HCT116 (cell line): ENCODE measurements around the gene DDHD1. TPM values are rescaled to one million over a fixed set of nuclear protein-coding genes. Genes with fewer than 3 reads are reported as not detected.

ENCODE experiments used
- ATAC-seq: fragments of 200-7000 bp; cut with Tn5 transposase; 2 replicates; pipeline ENCODE4 v1.9.1; 2020; ENCODE audit warnings: mild to moderate bottlenecking, moderate library complexity
- BruUV-seq: library from RNA; stranded (reverse); fragments of 400-500 nt; replicated peaks from 2 replicates; lab custom pipeline; 2021; lab: Mats Ljungman, UMichigan
- CTCF ChIA-PET: fragments of 300-600 bp; sonication (Branson Sonifier 250); formaldehyde crosslinking; loops from one replicate; lab custom pipeline; 2021; ENCODE audit warnings: antibody characterized with exemption; lab: Charles Lee
- POLR2A ChIA-PET: fragments of 300-600, 350-600 bp; sonication (Branson Sonifier 250); formaldehyde crosslinking; loops from one replicate; lab custom pipeline; 2021; ENCODE audit warnings: antibody characterized with exemption; lab: Charles Lee
- RAD21 ChIA-PET, 2 experiments: fragments of 300-600 bp; sonication (Branson Sonifier 250); formaldehyde crosslinking; loops; one replicate each; lab custom pipeline; 2023; ENCODE audit warnings: low total read pairs in 2 of 2; ENCODE audit not compliant: uncharacterized antibody in 2 of 2, unreplicated experiment in 2 of 2, low non-redundant PET in 1 of 2; lab: Charles Lee
- DNase-seq: peaks from one replicate; pipeline ENCODE4 v3.0.0-alpha.2; 2010; ENCODE audit warnings: low read depth, low spot score
- H2AFZ ChIP-seq: fragments of 200-600 bp; shearing (Covaris generic), sonication (generic); 2 replicates; pipeline ENCODE4 v1.6.1; 2017; ENCODE audit warnings: low read depth, mixed run types, mixed read lengths, antibody characterized with exemption, low read length; ENCODE audit not compliant: poor library complexity, severe bottlenecking
- H3K27ac ChIP-seq: 2 replicates; pipeline ENCODE4 v1.5.1; 2012; ENCODE audit warnings: low read depth, low read length
- H3K27me3 ChIP-seq: fragments of 200-600 bp; sonication (generic); 2 replicates; pipeline ENCODE4 v1.6.1; 2016; ENCODE audit warnings: mixed run types, low read length, mixed read lengths; ENCODE audit not compliant: insufficient read depth
- H3K36me3 ChIP-seq, 2 experiments: fragments of 200-500 bp in 1 of 2; fragments of 200-600 bp in 1 of 2; sonication (Bioruptor generic) in 1 of 2; sonication (generic) in 1 of 2; 2 replicates each; pipeline versions ENCODE4 v1.5.1 to v1.6.1; 2014 to 2016; ENCODE audit warnings: low read length in 2 of 2, inconsistent platforms in 1 of 2, mixed read lengths in 1 of 2, mixed run types in 1 of 2; ENCODE audit not compliant: insufficient read depth in 2 of 2, control insufficient read depth in 1 of 2
- H3K4me1 ChIP-seq, 2 experiments: fragments of 200-600 bp in 1 of 2; sonication (generic) in 1 of 2; 2 replicates each; pipeline versions ENCODE4 v1.5.1 to v1.6.1; 2012 to 2017; ENCODE audit warnings: low read length in 2 of 2, inconsistent platforms in 1 of 2, mild to moderate bottlenecking in 1 of 2, mixed read lengths in 1 of 2, mixed run types in 1 of 2, moderate library complexity in 1 of 2; ENCODE audit not compliant: insufficient read depth in 2 of 2, control insufficient read depth in 1 of 2
- H3K4me2 ChIP-seq: fragments of 200-600 bp; sonication (generic); 2 replicates; pipeline ENCODE4 v1.6.1; 2017; ENCODE audit warnings: mixed run types, low read length, mixed read lengths
- H3K4me3 ChIP-seq, 2 experiments: fragments of 200-600 bp in 1 of 2; sonication (generic) in 1 of 2; replicated peaks in 1 of 2; 2 replicates each; pipeline ENCODE4 v1.5.1; 2011 to 2016; ENCODE audit warnings: low read length in 2 of 2, control low read depth in 1 of 2, low read depth in 1 of 2, mild to moderate bottlenecking in 1 of 2, mixed read lengths in 1 of 2, mixed run types in 1 of 2
- H3K79me2 ChIP-seq: fragments of 200-600 bp; sonication (generic); 2 replicates; pipeline ENCODE4 v1.6.1; 2017; ENCODE audit warnings: mild to moderate bottlenecking, mixed run types, low read length, moderate library complexity, mixed read lengths; ENCODE audit not compliant: insufficient read depth
- H3K9ac ChIP-seq: fragments of 200-600 bp; sonication (generic); 2 replicates; pipeline ENCODE4 v1.6.1; 2016; ENCODE audit warnings: low read length, mixed read lengths
- H3K9me2 ChIP-seq: fragments of 200-600 bp; sonication (generic), shearing (Covaris generic); 2 replicates; pipeline ENCODE4 v1.6.1; 2017; ENCODE audit warnings: mixed run types, mild to moderate bottlenecking, moderate library complexity; ENCODE audit not compliant: insufficient read depth
- H3K9me3 ChIP-seq, 2 experiments: fragments of 200-500 bp in 1 of 2; fragments of 200-600 bp in 1 of 2; sonication (Bioruptor generic) in 1 of 2; sonication (generic) in 1 of 2; 2 replicates each; pipeline ENCODE4 v1.6.1; 2014 to 2017; ENCODE audit warnings: low read length in 2 of 2, mixed read lengths in 2 of 2, inconsistent platforms in 1 of 2, low read depth in 1 of 2, mild to moderate bottlenecking in 1 of 2, mixed run types in 1 of 2, moderate library complexity in 1 of 2; ENCODE audit not compliant: control insufficient read depth in 1 of 2, insufficient read depth in 1 of 2
- H4K20me1 ChIP-seq: fragments of 200-600 bp; sonication (generic), shearing (Covaris generic); 2 replicates; pipeline ENCODE4 v1.6.1; 2017; ENCODE audit warnings: mixed run types, mild to moderate bottlenecking, moderate library complexity; ENCODE audit not compliant: insufficient read depth
- ATF3 ChIP-seq: IDR thresholded peaks from 2 replicates; pipeline ENCODE4 v1.6.1; 2012
- CTCF ChIP-seq, 3 experiments: fragments of 200-600 bp in 1 of 3; sonication (generic) in 1 of 3; IDR thresholded peaks in 2 of 3; conservative IDR thresholded peaks in 1 of 3; 2 replicates each; pipeline ENCODE4 v1.5.1; 2012 to 2017; ENCODE audit warnings: low read depth in 2 of 3, low read length in 2 of 3, antibody characterized with exemption in 1 of 3, borderline replicate concordance in 1 of 3, control low read depth in 1 of 3, mild to moderate bottlenecking in 1 of 3, mixed read lengths in 1 of 3, mixed run types in 1 of 3, moderate library complexity in 1 of 3; ENCODE audit not compliant: insufficient read depth in 1 of 3
- EGR1 ChIP-seq: IDR thresholded peaks from 2 replicates; pipeline ENCODE4 v1.6.1; 2012; ENCODE audit warnings: low read depth
- EZH2 ChIP-seq: fragments of 200-600 bp; sonication (generic); IDR thresholded peaks from 2 replicates; pipeline ENCODE4 v1.6.1; 2017; ENCODE audit warnings: antibody characterized with exemption, mixed run types
- EZH2phosphoT487 ChIP-seq: fragments of 200-600 bp; IDR thresholded peaks from 2 replicates; pipeline ENCODE4 v1.6.1; 2018; ENCODE audit warnings: antibody characterized with exemption, borderline replicate concordance
- JUND ChIP-seq: IDR thresholded peaks from 2 replicates; pipeline ENCODE4 v1.6.1; 2012
- MAX ChIP-seq: IDR thresholded peaks from 2 replicates; pipeline ENCODE4 v1.6.1; 2012
- POLR2A ChIP-seq: IDR thresholded peaks from 2 replicates; pipeline ENCODE4 v1.7.0; 2011; ENCODE audit warnings: borderline replicate concordance; ENCODE audit not compliant: insufficient read depth, insufficient read length; ENCODE audit errors: extremely low read depth
- POLR2AphosphoS5 ChIP-seq: IDR thresholded peaks from 2 replicates; pipeline ENCODE4 v1.6.1; 2011; ENCODE audit warnings: mild to moderate bottlenecking, low read depth, low read length, moderate library complexity
- RAD21 ChIP-seq: IDR thresholded peaks from 2 replicates; pipeline ENCODE4 v1.6.1; 2012; ENCODE audit warnings: low read depth, mild to moderate bottlenecking
- SIN3A ChIP-seq: IDR thresholded peaks from 2 replicates; pipeline ENCODE4 v1.6.1; 2012; ENCODE audit warnings: low read depth
- SP1 ChIP-seq: IDR thresholded peaks from 2 replicates; pipeline ENCODE4 v1.6.1; 2012; ENCODE audit warnings: low read depth
- TCF7L2 ChIP-seq: IDR thresholded peaks from 2 replicates; pipeline ENCODE4 v1.7.0; 2011; ENCODE audit warnings: borderline replicate concordance, inconsistent platforms; ENCODE audit not compliant: insufficient read depth, insufficient read length; ENCODE audit errors: extremely low read depth
- YY1 ChIP-seq: IDR thresholded peaks from 2 replicates; pipeline ENCODE4 v1.6.1; 2011; ENCODE audit warnings: low read length, low read depth, moderate library complexity, mild to moderate bottlenecking; ENCODE audit not compliant: insufficient replicate concordance; ENCODE audit errors: extremely low read depth
- ZFX ChIP-seq: fragments of 450-650 bp; IDR thresholded peaks from 2 replicates; pipeline ENCODE4 v1.6.1; 2017
- ZNF274 ChIP-seq: fragments of 200-500 bp; sonication (Bioruptor generic); IDR thresholded peaks from 2 replicates; pipeline ENCODE4 v1.6.1; 2014; ENCODE audit warnings: mild to moderate bottlenecking, low read depth, low read length, inconsistent platforms
- intact Hi-C: fragments of 100-400 bp; cut with micrococcal nuclease; formaldehyde crosslinking; loops from 2 replicates; pipeline ENCODE4 v1.10.0; 2022
- total RNA-seq: library from RNA; stranded (reverse); gene quantifications from one replicate; pipeline ENCODE4 v1.2.1, GENCODE V29; 2021; ENCODE audit not compliant: unreplicated experiment

The DDHD1 gene
- total RNA-seq, 1 experiment from 2014 or later: 26.9 TPM

- ChIA-PET POLR2A (no interaction called here), CTCF (no interaction called here), RAD21 (no interaction called here)
- H3K9me2 ChIP-seq: no peaks in the 10 kb centered on the region
- no peaks in the 10 kb centered on the region for H3K27me3 ChIP-seq
- H3K27ac ChIP-seq: no peak overlapping the region
- ATAC-seq (no peak), DNase-seq (no peak)
- peak overlapping the region; percentile 23 for H3K4me2 ChIP-seq
- intact Hi-C loops: no loop called here
- no peak overlapping the region for H3K4me3 ChIP-seq
- no peaks in the 10 kb centered on the region; the same call in 1 of the 2 replicates for H4K20me1 ChIP-seq
- no peak overlapping the region for H3K9ac ChIP-seq
- H3K4me1 ChIP-seq: peaks cover 8 to 16% of the 10 kb centered on the region in 2 experiments
- TF ChIP-seq ATF3 (no peak), ZNF274 (no peak), JUND (no peak)
- no peak overlapping the region for H2AFZ ChIP-seq
- H3K79me2 ChIP-seq: no peaks in the 10 kb centered on the region
- no peaks in the 10 kb centered on the region for H3K9me3 ChIP-seq
- no TSS peak for BruUV-seq
- peaks cover 6 to 12% of the 10 kb centered on the region in 2 experiments; a peak in 3 of 4 replicates for H3K36me3 ChIP-seq
Observed at GRCh38 chr14:53032838-53033390, 120.2 kb downstream of the DDHD1 start.

- DNase-seq: peak; percentile 40
- Histone ChIP-seq H3K4me3 (no peak overlapping the region), H3K9ac (no peak overlapping the region), H3K27ac (no peak overlapping the region), H4K20me1 (no peaks in the 10 kb centered on the region; the same call in 1 of the 2 replicates), H3K9me3 (no peaks in the 10 kb centered on the region), H3K4me2 (peak overlapping the region; percentile 23), H3K27me3 (no peaks in the 10 kb centered on the region), H3K9me2 (no peaks in the 10 kb centered on the region), H2AFZ (no peak overlapping the region), H3K79me2 (no peaks in the 10 kb centered on the region), H3K36me3 (peaks cover 5% of the 10 kb centered on the region in 2 experiments; a peak in 2 of 4 replicates), H3K4me1 (peaks cover 8 to 16% of the 10 kb centered on the region in 2 experiments)
- BruUV-seq: no TSS peak
- CTCF ChIA-PET: no interaction called here
- RAD21 ChIA-PET: no interaction called here
- peak; percentile 76 for ATAC-seq
- intact Hi-C loops: no loop called here
- POLR2A ChIA-PET: no interaction called here
- TF ChIP-seq YY1 (no peak), EZH2 (no peak), TCF7L2 (no peak), ZNF274 (no peak), EGR1 (no peak), RAD21 (no peak), POLR2A (no peak), MAX (no peak), JUND (0 out of 2 replicates have a peak, but pooled peaks have one; percentile 13), POLR2AphosphoS5 (no peak), SP1 (peak; percentile 27; the same call in 1 of the 2 replicates), ATF3 (no peak), EZH2phosphoT487 (no peak), CTCF (IDR thresholded peaks at IDR 0.05 in 2 of 3, conservative IDR thresholded peaks at IDR 0.05 in 1 of 3; ENCODE audit: borderline replicate concordance in 1 of 3, insufficient read depth in 1 of 3, low read depth in 2 of 3, low read length in 2 of 3) (no peak), ZFX (no peak), SIN3A (no peak)
Observed at GRCh38 chr14:53032161-53032803, 120.8 kb downstream of the DDHD1 start.
